Activated T-helper 2 cell treated with anti-CD3 and anti-CD28 coated beads, Interferon-gamma antibody, Interleukin-2, Interleukin-4, amounts not matched to agents 10 μg/mL and 5 μg/mL and 100 μg/mL, durations not matched to agents 14 hours and 24 hours and 36 hours (primary cell): ENCODE data around the gene VPS13D. TPM values are rescaled to one million over a fixed set of nuclear protein-coding genes. Genes with fewer than 3 reads are reported as not detected.

ENCODE experiments used
- DNase-seq: peaks from one replicate; pipeline ENCODE4 v3.0.0; 2021; ENCODE audit warnings: low spot score
- H3K27ac Mint-ChIP-seq: one replicate; pipeline ENCODE4 v1.8.0; 2021; ENCODE audit warnings: mixed read lengths
- H3K27me3 Mint-ChIP-seq: one replicate; pipeline ENCODE4 v1.8.0; 2021; ENCODE audit warnings: low read depth, mixed read lengths
- H3K36me3 Mint-ChIP-seq: one replicate; pipeline ENCODE4 v1.8.0; 2021; ENCODE audit warnings: low read depth, mixed read lengths
- H3K4me1 Mint-ChIP-seq: one replicate; pipeline ENCODE4 v1.8.0; 2021; ENCODE audit warnings: low read depth, mixed read lengths
- H3K4me3 Mint-ChIP-seq: one replicate; pipeline ENCODE4 v1.8.0; 2021; ENCODE audit warnings: low read depth, mild to moderate bottlenecking, moderate library complexity, mixed read lengths
- H3K9me3 Mint-ChIP-seq: one replicate; pipeline ENCODE4 v1.8.0; 2021; ENCODE audit warnings: mixed read lengths
- intact Hi-C: fragments of 100-400 bp; cut with micrococcal nuclease; formaldehyde crosslinking; loops from one replicate; pipeline ENCODE4 v1.15.1; 2023
- total RNA-seq: library from RNA; stranded (reverse); gene quantifications from 2 replicates; pipeline ENCODE4 v1.2.3, GENCODE V29; 2022

VPS13D gene
- total RNA-seq, 1 donor from 2014 or later, result 28.6 TPM

DNA sequence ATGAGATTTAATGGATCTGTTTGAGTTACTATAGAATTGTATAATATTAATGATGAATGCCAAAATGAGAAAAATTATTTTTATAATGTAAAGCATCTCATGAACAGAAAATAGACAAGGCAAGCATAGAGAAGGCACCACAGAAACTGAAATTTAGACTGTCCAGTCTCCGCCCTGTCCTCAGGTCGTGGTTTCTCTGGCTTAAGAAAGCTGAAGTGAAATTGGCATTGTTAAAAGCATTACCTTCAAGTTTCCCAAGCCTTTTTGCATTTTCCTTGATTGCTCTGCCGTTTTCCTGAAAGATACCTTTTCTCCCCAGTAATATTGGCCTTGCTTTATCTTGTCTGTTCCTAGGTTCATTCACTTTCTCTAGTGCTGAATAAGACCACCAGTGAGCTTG, 58.0 kb downstream of the VPS13D start:
- Mint-ChIP-seq H3K4me1 (peaks cover 8% of the 10 kb centered on the region), H3K27me3 (no peaks in the 10 kb centered on the region), H3K36me3 (peaks cover 41% of the 10 kb centered on the region), H3K4me3 (no peak overlapping the region), H3K27ac (no peak overlapping the region), H3K9me3 (no peaks in the 10 kb centered on the region)
- intact Hi-C loops, result no loop called here
- DNase-seq, result no peak

DNA sequence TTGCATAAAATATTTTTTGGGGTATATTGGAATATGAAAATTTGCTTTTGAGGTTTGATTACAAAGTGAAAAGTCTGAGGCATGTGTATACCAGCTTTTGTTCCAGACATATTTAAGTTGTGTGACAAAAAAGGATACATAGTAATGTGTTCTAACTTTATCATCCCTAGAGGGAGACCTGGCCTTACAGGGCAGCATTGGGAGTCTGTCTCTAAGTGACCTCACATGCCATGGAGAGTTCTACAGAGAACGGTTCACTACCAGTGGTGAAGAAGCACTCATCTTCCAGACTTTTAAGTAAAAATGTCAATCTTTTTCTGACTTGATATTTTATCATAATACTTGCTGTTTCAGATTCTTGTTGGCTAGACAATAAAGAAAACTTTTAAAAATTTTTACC, 61.0 kb downstream of the VPS13D start:
- Mint-ChIP-seq H3K27ac (no peak overlapping the region), H3K27me3 (no peaks in the 10 kb centered on the region), H3K4me1 (peaks cover 15% of the 10 kb centered on the region), H3K36me3 (peaks cover 51% of the 10 kb centered on the region), H3K4me3 (no peak overlapping the region), H3K9me3 (no peaks in the 10 kb centered on the region)
- intact Hi-C loops, result no loop called here
- DNase-seq, result no peak

DNA sequence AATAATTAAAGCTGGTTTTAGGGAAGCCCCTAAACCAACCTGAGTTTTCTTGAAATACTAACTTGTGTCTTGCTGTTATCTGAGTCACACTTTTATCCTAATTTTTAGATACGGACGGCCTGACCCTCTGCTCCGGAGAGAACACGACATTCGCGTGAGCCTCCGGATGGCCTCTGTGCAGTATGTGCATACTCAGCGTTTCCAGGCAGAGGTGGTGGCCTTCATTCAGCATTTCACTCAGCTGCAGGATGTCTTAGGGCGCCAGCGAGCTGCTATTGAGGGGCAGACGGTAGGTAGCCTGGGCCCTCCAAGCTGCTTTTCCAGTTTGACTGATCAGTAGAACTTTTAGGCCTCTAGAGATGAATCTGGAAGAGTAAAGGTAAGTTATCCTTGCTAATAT, 63.6 kb downstream of the VPS13D start:
- DNase-seq, result no peak
- H3K9me3 Mint-ChIP-seq, result no peaks in the 10 kb centered on the region
- H3K4me1 Mint-ChIP-seq, result peaks cover 29% of the 10 kb centered on the region
- no peak overlapping the region for H3K27ac Mint-ChIP-seq
- no peaks in the 10 kb centered on the region for H3K27me3 Mint-ChIP-seq
- no peak overlapping the region for H3K4me3 Mint-ChIP-seq
- intact Hi-C loops, result no loop called here
- peaks cover 49% of the 10 kb centered on the region for H3K36me3 Mint-ChIP-seq

DNA sequence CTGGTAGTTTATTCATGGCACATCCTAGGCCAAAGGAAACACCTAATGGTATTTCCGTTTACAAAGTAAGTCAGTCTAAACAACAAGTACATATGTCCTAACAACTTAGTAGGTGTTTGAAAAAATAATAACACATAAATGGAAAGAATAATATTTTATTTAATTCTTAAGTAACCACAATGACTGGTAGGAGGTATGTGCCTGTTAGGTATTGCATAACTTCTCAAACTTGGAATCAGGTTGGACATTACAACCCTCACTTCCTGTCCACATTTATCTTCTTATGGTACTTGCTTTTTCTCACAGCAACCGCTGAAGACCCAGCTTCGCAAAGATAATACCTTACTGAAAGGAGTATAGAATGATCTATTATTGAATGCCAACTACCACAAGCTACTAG, 64.2 kb downstream of the VPS13D start:
- Mint-ChIP-seq H3K9me3 (no peaks in the 10 kb centered on the region), H3K4me3 (no peak overlapping the region), H3K4me1 (peaks cover 34% of the 10 kb centered on the region), H3K27me3 (no peaks in the 10 kb centered on the region), H3K27ac (no peak overlapping the region), H3K36me3 (peaks cover 54% of the 10 kb centered on the region)
- DNase-seq, result no peak
- intact Hi-C loops, result no loop called here

DNA sequence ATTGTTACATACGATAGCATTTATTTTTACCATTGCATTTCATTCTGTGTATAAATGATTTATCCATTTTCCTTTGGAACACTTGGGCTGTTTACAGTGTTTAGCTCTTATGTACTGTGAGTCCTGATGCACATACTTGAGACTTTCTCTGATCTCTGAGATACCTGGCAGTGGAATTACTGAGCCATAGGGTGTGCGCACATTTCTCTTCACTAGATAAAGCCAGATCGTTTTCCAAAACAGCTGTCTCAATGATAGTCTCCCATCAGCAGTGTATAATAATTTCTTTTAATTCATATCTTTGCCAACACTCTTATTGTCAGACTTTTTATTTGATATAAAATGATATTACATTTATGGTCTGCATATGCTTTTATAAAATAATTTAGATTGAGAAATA, 66.2 kb downstream of the VPS13D start:
- H3K27ac Mint-ChIP-seq, result peak overlapping the region; percentile 43
- intact Hi-C loops, result loop anchor here (1.0 to 5.0 kb wide), 4 partner anchors 49 to 321 kb away; partner anchors contain the start of gene DHRS3
- no peak overlapping the region for H3K4me3 Mint-ChIP-seq
- H3K9me3 Mint-ChIP-seq, result no peaks in the 10 kb centered on the region
- peaks cover 37% of the 10 kb centered on the region for H3K4me1 Mint-ChIP-seq
- DNase-seq, result no peak
- H3K36me3 Mint-ChIP-seq, result peaks cover 67% of the 10 kb centered on the region
- no peaks in the 10 kb centered on the region for H3K27me3 Mint-ChIP-seq

DNA sequence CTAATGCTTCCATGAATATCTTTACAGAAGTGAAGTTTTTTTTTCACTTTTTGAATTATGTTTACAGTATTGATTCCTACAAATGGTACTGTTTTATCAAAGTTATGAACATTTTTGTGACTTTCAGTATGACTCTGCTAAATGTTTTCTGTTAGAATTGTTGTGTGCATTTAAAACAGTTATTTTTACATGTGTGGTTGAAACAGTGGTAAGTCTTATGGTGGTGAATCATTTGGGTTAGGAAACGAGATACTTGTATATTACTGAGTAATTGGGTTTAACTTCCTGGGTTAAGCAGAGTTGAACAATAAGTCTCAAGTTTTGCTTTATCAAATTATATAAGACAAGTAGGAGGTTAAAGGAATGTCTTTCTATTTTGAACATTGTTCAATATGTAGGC, 66.8 kb downstream of the VPS13D start:
- H3K36me3 Mint-ChIP-seq, result peaks cover 66% of the 10 kb centered on the region
- peaks cover 40% of the 10 kb centered on the region for H3K4me1 Mint-ChIP-seq
- peak overlapping the region; percentile 17 for H3K4me3 Mint-ChIP-seq
- no peaks in the 10 kb centered on the region for H3K27me3 Mint-ChIP-seq
- H3K27ac Mint-ChIP-seq, result peak overlapping the region; percentile 63
- no peaks in the 10 kb centered on the region for H3K9me3 Mint-ChIP-seq
- intact Hi-C loops, result loop anchor here (1.0 to 5.0 kb wide), 4 partner anchors 49 to 321 kb away; partner anchors contain the start of gene DHRS3
- no peak for DNase-seq

DNA sequence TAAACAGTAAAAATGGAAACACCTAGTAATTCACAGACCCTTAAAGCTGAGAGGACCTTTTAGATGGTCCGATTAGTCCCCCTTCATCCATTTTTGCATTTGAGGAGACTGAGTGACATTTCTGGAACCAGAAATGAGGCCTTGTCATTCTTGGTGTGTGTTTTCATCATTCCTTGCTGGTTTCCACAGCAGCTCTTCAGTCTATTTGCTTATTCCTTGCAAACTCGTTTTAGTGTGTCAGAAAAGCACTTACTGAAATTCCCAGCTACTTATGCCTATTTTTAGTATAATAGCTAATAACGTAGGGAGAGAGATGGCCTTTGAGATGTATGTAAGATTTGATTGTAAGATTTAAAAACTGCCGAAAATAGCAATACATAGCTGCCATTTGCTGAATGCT, 70.9 kb downstream of the VPS13D start:
- Mint-ChIP-seq H3K9me3 (no peaks in the 10 kb centered on the region), H3K4me1 (peaks cover 45% of the 10 kb centered on the region), H3K36me3 (peaks cover 81% of the 10 kb centered on the region), H3K27ac (no peak overlapping the region), H3K4me3 (no peak overlapping the region), H3K27me3 (no peaks in the 10 kb centered on the region)
- no peak for DNase-seq
- intact Hi-C loops, result no loop called here

DNA sequence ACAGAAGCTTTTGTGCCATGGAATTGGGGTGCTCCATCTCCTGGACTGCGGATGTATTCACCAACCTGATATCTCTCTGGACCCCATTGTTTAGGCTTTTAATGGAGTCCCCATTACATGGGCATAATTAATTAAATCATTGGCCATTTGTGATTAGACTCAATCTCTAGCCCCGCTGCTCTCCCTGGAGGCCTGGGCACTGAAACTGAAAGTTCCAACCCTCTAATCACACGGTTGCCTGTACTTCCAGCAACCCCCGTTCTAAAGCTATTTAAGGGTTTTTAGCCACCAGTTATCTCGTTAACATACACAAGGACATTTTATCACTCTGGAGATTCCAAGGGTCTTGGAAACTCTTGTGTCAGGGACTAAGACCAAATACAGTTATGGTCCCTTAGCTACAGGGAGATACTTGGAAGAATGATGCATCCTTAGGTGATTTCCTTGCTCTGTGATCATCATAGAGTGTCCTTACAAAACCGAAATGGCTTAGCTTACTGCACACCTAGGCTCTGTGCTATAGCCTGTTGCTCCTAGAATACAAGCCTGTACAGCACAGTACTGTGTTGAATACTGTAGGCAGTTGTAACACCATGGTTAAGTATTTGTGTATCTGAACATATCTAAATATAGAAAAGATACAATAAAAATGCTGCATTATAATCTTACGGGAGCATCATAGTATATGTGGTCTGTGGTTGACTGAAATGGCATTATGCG, 71.8 kb downstream of the VPS13D start:
- Mint-ChIP-seq H3K4me3 (no peak overlapping the region), H3K4me1 (peaks cover 35% of the 10 kb centered on the region), H3K27ac (no peak overlapping the region), H3K9me3 (no peaks in the 10 kb centered on the region), H3K27me3 (no peaks in the 10 kb centered on the region), H3K36me3 (peaks cover 80% of the 10 kb centered on the region)
- intact Hi-C loops, result no loop called here
- DNase-seq, result no peak

DNA sequence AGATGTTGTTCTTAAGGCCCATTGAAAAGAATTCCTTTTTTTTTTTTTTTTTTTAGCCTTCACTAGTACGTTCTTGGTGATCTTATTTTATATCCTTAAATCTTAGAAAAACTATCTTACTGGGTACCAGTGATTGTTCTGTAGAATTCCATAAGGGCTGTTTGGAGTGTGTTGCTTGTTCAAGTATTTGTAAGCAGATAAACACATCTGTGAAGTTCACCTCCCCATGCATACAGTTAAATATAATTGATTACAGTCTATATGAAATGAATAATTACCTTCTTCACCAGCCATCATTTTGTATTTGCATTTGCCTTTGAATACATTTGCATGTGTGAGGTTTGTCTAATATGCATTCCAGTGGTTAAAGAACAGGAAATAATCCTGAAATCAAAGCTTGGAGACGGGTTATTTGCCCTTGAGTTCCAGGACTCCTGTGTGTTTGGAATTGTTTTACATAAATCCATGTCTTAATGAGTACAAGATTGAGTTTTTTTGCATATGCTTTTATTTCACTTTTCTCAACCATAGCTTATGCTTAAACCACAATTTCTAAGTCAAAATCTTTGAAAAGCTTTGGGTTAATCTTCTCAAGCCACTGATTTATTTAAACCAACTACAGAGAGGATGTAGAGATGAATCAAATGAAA, 73.1 kb downstream of the VPS13D start:
- Mint-ChIP-seq H3K36me3 (peaks cover 81% of the 10 kb centered on the region), H3K4me1 (peaks cover 23% of the 10 kb centered on the region), H3K27ac (no peak overlapping the region), H3K27me3 (no peaks in the 10 kb centered on the region), H3K4me3 (no peak overlapping the region), H3K9me3 (no peaks in the 10 kb centered on the region)
- intact Hi-C loops, result no loop called here
- DNase-seq, result no peak

DNA sequence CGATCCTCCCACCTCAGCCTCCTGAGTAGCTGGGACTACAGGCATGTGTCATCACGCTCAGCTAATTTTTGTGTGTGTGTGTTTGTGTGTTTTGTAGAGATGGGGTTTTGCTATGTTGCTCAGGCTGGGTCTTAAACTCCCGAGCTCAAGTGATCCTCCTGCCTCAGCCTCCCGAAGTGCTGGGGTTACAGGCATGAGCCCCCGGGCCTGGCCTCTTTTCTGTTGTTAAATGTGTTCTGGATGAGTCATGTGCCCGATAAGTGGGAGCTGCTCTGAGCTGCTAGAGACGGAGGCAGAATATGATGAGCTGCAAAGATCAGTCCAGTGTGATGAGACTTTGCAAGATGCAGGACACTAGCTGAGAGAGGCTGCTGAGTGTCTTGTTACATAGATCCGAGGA, 75.5 kb downstream of the VPS13D start:
- H3K9me3 Mint-ChIP-seq, result no peaks in the 10 kb centered on the region
- no peak for DNase-seq
- intact Hi-C loops, result no loop called here
- no peaks in the 10 kb centered on the region for H3K27me3 Mint-ChIP-seq
- no peak overlapping the region for H3K27ac Mint-ChIP-seq
- peaks cover 17% of the 10 kb centered on the region for H3K4me1 Mint-ChIP-seq
- peaks cover 80% of the 10 kb centered on the region for H3K36me3 Mint-ChIP-seq
- no peak overlapping the region for H3K4me3 Mint-ChIP-seq

DNA sequence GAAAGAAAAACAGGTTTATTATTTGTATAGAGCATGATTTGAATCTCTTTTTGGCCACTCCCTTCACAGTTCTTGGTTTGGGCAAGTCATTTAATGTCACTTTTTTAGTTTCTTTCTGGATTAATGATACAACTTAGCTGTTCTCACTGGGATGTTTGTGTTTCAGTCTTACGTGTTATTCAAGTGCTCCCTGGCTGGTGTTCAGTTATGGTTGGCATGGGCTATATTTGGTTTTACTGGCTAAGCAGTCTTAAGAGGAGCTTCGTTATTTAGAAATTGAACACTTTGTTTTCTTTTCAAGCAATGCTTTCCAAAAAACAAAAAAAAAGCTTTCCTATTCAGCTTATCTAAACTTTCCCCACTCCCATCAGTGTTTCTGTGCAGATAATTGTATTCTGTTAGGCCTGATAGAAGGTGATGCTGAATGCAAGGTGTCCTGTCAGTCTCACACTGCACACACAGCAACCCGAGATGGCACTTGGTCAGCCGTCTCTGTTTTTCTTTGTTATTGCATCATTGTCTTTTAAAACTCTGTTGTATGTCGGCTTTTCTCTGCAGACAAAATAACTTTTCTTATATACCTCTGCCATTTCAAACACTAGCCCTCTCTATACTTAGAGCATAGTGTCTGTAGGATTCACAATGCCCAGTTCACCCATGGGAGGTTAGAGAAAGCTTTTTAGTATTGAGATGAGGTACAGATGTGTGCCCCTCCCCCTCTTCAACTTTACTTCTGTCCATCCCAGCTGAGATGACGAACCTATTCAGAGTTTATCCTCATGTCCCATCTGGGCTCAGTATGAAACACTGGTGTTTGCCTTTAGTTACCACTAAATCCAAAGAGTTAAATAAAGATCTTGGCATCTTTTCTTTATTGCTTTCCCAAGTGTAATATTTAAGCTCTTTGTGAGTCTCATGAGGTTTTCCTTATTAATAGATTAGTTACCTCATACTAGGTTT, 80.2 kb downstream of the VPS13D start:
- Mint-ChIP-seq H3K36me3 (peaks cover 72% of the 10 kb centered on the region), H3K9me3 (no peaks in the 10 kb centered on the region), H3K27me3 (no peaks in the 10 kb centered on the region), H3K4me3 (no peak overlapping the region), H3K27ac (no peak overlapping the region), H3K4me1 (peaks cover under 1% of the 10 kb centered on the region)
- DNase-seq, result no peak
- intact Hi-C loops, result no loop called here

DNA sequence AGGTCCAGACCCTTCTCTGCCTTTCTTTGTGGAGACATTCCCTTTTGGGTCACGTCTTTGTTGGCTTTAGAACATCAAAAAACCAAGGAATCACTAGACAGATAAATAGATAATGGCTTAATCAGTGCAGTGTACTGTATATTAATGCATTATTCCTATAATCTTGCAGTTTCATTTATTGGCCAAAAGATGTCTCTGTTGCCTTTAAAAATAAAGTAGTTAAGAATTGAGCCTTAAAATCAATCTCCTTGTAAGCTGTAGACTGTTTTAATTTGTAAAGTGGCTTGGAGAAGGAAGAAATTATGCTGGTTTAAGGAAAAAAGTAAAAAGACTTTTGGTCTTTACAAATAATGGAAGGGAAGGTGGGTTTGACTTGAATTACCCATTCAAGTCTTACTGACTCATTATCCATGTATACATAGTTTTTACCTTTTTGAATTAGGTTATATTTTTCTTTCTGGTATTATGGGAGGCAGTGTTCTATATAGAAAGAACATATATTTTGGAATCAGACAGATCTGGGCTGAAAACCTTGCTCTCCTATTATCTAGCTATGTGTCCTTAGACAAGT, 84.6 kb downstream of the VPS13D start:
- intact Hi-C loops, result loop anchor here (1.0 kb wide), 2 partner anchors 305 to 345 kb away; no protein-coding TSS in a partner anchor
- Mint-ChIP-seq H3K4me1 (peaks cover 3% of the 10 kb centered on the region), H3K36me3 (peaks cover 56% of the 10 kb centered on the region), H3K27me3 (no peaks in the 10 kb centered on the region), H3K9me3 (no peaks in the 10 kb centered on the region), H3K4me3 (no peak overlapping the region), H3K27ac (no peak overlapping the region)
- no peak for DNase-seq
